GM12864 (cell line): Measurements from ENCODE around the gene NUB1.

ENCODE experiments used
- DNase-seq: peaks from one replicate; pipeline ENCODE4 v3.0.0-alpha.2; 2011; ENCODE audit warnings: low read depth
- H3K4me3 ChIP-seq: 2 replicates; pipeline ENCODE4 v1.5.1; 2011; ENCODE audit warnings: mild to moderate bottlenecking, low read depth, low read length, control low read depth
- TF ChIP-seq, protein P1 (sequence below): IDR thresholded peaks from 2 replicates; pipeline ENCODE4 v1.5.1; 2011; ENCODE audit warnings: low read depth, mild to moderate bottlenecking, moderate library complexity, low read length, control low read depth, inconsistent platforms; ENCODE audit errors: missing control alignments

The NUB1 gene

DNA sequence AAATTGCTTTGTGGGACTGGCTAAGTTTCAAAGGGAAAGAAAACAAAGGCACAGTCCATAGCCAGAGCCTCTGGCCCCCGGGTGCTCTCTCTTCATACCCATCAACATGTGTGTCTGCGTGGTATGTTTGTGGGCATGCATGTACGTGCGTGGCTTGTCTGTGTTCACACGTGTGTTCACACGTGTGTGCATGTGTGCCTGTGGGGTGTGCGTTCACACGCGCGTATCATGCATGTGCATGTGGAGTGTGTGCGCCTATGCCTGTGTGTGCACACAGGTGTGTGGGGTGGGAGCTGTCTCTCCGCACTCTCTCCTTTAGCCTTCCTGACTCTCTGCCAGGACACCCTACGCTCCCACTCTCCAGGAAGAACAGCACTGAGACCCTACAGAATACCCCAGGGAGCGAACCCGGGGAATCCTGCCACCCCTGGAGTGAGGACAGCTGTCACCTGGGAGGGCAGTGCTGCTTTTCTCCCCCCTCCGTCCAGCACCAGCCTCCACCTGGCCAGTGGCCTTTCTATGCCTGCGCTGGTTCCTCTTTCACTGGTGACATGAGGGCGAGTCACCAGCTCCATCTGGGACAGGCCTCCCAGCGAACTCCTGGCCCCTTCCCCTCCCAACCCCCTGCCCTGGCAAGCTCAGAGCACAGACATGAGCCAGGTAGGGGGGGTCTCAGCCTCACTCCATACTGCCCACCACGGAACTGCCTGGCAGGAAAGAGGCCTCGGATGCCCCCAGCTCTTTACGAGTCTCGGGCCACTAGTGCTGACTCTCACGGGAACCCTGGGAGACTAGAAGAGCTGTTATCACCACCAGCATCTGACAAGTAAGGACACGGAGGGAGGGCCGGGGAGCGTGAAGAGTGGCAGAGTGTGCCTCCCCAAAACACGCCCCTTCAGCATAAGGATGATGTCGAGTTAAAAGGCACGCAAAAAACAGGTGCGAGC, 51.7 kb downstream of the NUB1 start:
- TF ChIP-seq, protein P1, sequence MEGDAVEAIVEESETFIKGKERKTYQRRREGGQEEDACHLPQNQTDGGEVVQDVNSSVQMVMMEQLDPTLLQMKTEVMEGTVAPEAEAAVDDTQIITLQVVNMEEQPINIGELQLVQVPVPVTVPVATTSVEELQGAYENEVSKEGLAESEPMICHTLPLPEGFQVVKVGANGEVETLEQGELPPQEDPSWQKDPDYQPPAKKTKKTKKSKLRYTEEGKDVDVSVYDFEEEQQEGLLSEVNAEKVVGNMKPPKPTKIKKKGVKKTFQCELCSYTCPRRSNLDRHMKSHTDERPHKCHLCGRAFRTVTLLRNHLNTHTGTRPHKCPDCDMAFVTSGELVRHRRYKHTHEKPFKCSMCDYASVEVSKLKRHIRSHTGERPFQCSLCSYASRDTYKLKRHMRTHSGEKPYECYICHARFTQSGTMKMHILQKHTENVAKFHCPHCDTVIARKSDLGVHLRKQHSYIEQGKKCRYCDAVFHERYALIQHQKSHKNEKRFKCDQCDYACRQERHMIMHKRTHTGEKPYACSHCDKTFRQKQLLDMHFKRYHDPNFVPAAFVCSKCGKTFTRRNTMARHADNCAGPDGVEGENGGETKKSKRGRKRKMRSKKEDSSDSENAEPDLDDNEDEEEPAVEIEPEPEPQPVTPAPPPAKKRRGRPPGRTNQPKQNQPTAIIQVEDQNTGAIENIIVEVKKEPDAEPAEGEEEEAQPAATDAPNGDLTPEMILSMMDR, result no peak
- no peak overlapping the region for H3K4me3 ChIP-seq
- DNase-seq, result no peak

DNA sequence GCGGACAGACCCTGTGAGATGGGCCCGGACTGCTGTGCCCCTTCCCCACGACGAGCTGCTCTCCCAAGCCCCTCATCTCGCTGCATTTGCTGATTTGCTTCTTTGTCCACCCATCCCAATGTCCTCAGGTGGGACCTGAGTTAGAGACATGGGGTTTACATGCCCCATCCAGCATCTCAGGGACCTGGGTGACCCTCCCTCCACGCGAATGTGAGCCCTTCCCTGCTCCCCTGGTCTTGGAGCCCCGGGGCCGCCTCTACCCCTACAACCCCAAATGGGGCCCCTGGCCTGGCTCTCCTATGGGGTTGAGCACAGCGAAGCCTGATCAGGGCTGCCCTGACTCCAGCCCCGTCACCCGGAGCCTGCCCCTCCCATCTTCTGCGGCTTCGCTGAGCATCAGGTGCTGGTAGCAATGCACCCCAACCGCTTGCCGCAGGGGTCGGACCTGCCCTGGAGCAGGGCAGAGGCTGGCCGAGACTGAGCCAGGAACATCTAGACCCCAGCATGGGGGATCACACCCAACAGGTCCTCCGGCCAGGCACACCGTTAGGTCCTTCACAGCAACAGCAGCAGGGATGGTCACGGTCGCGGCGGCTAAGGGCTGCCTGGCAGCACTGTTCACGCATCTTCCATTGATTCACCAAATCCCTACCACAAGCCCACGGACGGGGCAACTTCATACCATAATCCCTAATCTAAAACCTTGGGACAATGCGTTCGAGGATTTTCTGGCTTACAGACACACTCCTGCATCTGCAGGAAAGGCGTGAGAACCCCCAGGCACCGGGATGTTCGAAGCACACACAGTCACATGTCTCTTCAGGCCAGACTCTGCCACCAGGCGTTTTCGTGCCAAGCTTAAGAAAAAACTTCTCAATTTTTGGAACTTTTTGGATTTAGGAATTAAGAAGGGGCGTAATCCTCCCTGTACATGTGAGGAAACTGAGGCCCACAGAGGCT, 52.7 kb downstream of the NUB1 start:
- TF ChIP-seq, protein P1, result no peak

GRCh38 chr7:151395036-151395367, 53.4 kb downstream of the NUB1 start:
- no peak overlapping the region for H3K4me3 ChIP-seq
- TF ChIP-seq, protein P1, result no peak
- DNase-seq, result no peak

More for the DNA sequence above, 52.7 kb downstream of the NUB1 start:
- no peak for DNase-seq
- H3K4me3 ChIP-seq, result no peak overlapping the region

- H3K4me3 ChIP-seq, result no peak overlapping the region
Observed at GRCh38 chr7:151396328-151396970, 54.8 kb downstream of the NUB1 start.

DNA sequence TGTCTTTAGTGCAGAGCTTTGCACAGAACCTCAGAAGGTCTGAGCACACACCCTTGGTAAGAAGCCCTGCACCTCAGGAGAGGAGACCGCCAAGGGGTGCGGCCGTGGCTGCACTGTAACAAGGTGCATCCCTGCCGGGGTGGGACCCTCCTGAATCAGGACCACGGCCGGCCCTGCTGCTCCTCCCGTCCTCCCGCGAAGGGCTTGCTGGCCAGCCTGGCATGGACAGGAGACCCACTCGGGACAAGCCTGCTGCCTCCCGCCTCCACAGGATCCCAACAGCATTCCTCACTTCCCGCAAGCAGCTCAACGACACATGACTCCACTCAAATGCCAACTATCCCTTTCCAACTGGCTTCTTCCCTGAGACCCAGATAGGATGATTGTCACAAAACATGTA, 55.4 kb downstream of the NUB1 start:
- TF ChIP-seq, protein P1, result no peak
- no peak for DNase-seq
- H3K4me3 ChIP-seq, result no peak overlapping the region

More at GRCh38 chr7:151396328-151396970, 54.8 kb downstream of the NUB1 start:
- no peak for DNase-seq
- TF ChIP-seq, protein P1, result no peak

DNA sequence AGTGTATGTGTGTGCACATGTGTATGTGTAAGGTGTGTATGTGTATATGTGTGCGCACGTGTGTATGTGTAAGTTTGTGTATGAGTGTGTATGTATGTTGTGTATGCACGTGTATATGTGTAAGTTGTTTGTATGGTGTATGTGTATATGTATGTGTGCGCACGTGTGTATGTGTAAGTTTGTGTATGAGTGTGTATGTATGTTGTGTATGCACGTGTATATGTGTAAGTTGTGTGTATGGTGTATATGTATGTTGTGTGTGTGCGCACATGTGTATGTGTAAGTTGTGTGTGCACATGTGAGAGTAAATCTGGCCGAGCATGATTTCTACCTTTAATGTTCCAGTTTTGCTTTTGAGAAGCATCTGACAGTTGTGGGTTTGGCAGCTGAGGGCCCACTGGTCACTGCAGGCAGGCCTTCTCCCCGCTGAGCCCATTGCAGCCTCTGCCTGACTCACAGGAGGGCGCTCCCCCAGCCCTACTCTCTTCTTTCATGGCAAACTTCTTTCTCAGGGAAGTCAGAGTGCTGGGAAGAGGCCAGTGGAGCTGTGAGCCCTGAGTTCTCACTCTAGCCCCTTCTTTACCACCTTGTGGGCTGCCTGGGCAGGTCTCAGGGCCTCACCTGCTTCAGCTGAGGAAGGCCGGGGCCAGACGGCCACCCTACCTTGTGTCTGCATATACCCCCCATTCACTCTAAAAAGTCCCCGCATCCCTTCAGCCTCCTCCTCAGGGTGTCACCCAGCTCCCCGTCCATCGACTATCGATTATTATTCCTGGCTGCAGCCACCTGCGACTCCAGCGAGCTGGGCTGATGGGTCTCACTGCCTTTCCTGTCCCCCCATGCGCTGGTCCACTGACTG, 57.1 kb downstream of the NUB1 start:
- TF ChIP-seq, protein P1, result no peak
- no peak for DNase-seq
- no peak overlapping the region for H3K4me3 ChIP-seq
